Measurements from ENCODE around the gene HEXA. TPM values are rescaled to one million over a fixed set of nuclear protein-coding genes. Genes with fewer than 3 reads are reported as not detected.
"Not testable (repeated sequence)": the region's sequence is repeated elsewhere in the genome, so short reads cannot be mapped to it uniquely, and the experiment has no call there.

The HEXA gene
- total RNA-seq: 122 and 146 TPM in 2 replicates

DNA sequence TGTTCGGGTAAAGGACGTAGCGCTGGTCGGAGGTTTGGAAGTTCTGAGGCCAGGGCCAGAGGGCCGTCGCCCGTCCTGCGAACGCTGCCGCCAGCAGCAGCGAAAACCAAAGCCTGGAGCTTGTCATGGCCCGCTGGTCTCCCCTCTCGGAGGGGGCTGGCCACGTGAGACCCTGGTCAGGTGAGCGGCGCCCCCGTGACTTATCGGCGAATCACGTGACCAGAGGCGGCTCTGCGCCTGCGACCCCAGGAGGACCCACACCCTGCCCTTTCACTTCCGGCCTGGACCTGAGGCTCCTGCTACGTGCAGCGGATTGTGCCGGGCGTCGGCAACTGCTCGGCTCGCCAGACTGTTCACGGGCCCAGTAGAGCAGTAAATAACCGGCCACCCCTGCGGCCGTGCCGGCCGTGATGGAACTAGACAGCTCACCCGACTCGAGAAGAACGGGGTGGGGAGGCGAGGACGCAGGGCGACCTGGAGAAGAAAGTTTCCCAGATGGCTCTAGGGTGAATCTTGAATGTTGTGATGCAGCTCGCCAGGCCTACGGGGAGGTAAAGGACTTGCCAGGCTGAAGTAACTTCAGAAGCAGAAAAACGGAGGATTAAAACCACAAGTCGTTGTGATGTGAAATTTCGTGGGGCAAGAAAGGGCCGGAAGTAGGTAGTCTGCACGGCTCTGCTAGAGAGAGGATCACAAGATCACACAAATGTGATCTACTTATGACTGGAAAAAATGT is at the start of gene HEXA:
HEXA (minus strand) TSS at position 169 of the 736 bp plus-strand sequence; CDS start at position 127, 42 bp downstream.
- peaks cover 54% of the 10 kb centered on the region for H3K79me2 ChIP-seq (ENCODE audit: insufficient read depth, low read length)
- peaks cover 17% of the 10 kb centered on the region for H3K4me1 ChIP-seq (ENCODE audit: insufficient read depth, low read length)
- peak; percentile 95 for DNase-seq (ENCODE audit: insufficient read length, low spot score, missing footprints)

DNA sequence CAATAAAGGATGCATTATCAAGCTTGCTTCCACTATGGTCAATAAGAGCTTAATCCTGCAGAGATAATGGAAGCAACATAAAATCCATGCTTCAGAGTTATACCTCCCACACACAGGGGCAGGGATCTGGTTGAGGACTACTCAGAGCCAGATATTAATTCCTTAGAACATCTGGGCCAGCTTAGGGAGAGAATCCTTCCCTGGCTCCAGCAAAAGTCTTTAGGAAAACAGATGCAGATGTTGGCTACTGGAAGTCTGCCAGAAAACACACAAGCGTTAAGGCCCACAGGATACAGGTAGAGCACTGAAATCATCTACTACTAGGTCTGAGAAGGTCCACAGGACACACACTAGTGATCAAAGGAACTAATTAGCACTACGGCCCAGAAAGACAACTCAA is 47.4 kb upstream of the HEXA start:
- H3K27me3 ChIP-seq (ENCODE audit: insufficient read depth, low read length): peaks cover 3% of the 10 kb centered on the region

More for the DNA sequence above, at the start of gene HEXA:
- peak within 1 kb of the TSS; percentile 94 for H3K4me2 ChIP-seq (ENCODE audit: insufficient read depth, low read length)
- peaks cover 10% of the 10 kb centered on the region for H4K20me1 ChIP-seq (ENCODE audit: insufficient read depth, low read length)
- peak within 1 kb of the TSS; percentile 98 for H2AFZ ChIP-seq (ENCODE audit: low read length)
- H3K4me3 ChIP-seq (ENCODE audit: insufficient read depth, low read length): peak within 1 kb of the TSS; percentile 82
- no peaks in the 10 kb centered on the region for H3K36me3 ChIP-seq (ENCODE audit: insufficient read depth, low read length)
- TF ChIP-seq, protein P1, sequence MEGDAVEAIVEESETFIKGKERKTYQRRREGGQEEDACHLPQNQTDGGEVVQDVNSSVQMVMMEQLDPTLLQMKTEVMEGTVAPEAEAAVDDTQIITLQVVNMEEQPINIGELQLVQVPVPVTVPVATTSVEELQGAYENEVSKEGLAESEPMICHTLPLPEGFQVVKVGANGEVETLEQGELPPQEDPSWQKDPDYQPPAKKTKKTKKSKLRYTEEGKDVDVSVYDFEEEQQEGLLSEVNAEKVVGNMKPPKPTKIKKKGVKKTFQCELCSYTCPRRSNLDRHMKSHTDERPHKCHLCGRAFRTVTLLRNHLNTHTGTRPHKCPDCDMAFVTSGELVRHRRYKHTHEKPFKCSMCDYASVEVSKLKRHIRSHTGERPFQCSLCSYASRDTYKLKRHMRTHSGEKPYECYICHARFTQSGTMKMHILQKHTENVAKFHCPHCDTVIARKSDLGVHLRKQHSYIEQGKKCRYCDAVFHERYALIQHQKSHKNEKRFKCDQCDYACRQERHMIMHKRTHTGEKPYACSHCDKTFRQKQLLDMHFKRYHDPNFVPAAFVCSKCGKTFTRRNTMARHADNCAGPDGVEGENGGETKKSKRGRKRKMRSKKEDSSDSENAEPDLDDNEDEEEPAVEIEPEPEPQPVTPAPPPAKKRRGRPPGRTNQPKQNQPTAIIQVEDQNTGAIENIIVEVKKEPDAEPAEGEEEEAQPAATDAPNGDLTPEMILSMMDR (IDR thresholded peaks at IDR 0.05; ENCODE audit: extremely low read depth, low read depth, low read length): no peak
- H3K9me3 ChIP-seq (ENCODE audit: low read depth, low read length): no peaks in the 10 kb centered on the region
- peaks cover 2% of the 10 kb centered on the region for H3K27me3 ChIP-seq (ENCODE audit: insufficient read depth, low read length)
- H3K27ac ChIP-seq (ENCODE audit: low read depth, low read length): peak within 1 kb of the TSS; percentile 78

DNA sequence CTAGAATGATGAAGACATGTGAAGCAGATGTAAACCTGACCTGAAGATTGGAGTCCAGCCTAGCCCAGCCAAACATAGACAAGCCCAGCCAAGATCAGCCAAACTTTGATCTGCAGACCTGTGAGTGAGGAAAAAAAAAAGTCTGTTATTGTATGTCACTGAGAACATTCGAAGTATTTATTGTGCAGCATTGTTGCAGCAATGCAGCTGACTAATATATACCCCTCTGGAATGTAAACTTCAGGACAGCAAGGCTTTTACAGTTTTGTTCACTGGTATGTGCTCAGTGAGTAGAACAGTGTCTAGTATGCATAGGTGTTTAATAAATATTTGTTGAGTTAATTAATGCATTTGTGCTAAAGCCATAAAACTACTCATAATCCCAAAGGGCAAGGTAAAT is 45.7 kb upstream of the HEXA start:
- DNase-seq (ENCODE audit: insufficient read length, low spot score, missing footprints): no peak
- H3K4me1 ChIP-seq (ENCODE audit: insufficient read depth, low read length): no peaks in the 10 kb centered on the region
- TF ChIP-seq, protein P1 (IDR thresholded peaks at IDR 0.05; ENCODE audit: extremely low read depth, low read depth, low read length): no peak
- H3K9me3 ChIP-seq (ENCODE audit: low read depth, low read length): no peaks in the 10 kb centered on the region
- no peaks in the 10 kb centered on the region for H3K36me3 ChIP-seq (ENCODE audit: insufficient read depth, low read length)
- H4K20me1 ChIP-seq (ENCODE audit: insufficient read depth, low read length): no peaks in the 10 kb centered on the region
- no peak overlapping the region for H2AFZ ChIP-seq (ENCODE audit: low read length)
- H3K4me2 ChIP-seq (ENCODE audit: insufficient read depth, low read length): no peak overlapping the region
- H3K79me2 ChIP-seq (ENCODE audit: insufficient read depth, low read length): no peaks in the 10 kb centered on the region
- peaks cover 3% of the 10 kb centered on the region for H3K27me3 ChIP-seq (ENCODE audit: insufficient read depth, low read length)
- no peak overlapping the region for H3K4me3 ChIP-seq (ENCODE audit: insufficient read depth, low read length)
- H3K27ac ChIP-seq (ENCODE audit: low read depth, low read length): no peak overlapping the region

More for the DNA sequence above, 47.4 kb upstream of the HEXA start:
- H3K9me3 ChIP-seq (ENCODE audit: low read depth, low read length): no peaks in the 10 kb centered on the region
- H3K27ac ChIP-seq (ENCODE audit: low read depth, low read length): no peak overlapping the region
- no peaks in the 10 kb centered on the region for H3K79me2 ChIP-seq (ENCODE audit: insufficient read depth, low read length)
- TF ChIP-seq, protein P1 (IDR thresholded peaks at IDR 0.05; ENCODE audit: extremely low read depth, low read depth, low read length): no peak
- H3K4me1 ChIP-seq (ENCODE audit: insufficient read depth, low read length): no peaks in the 10 kb centered on the region
- no peak overlapping the region for H3K4me3 ChIP-seq (ENCODE audit: insufficient read depth, low read length)
- no peak for DNase-seq (ENCODE audit: insufficient read length, low spot score, missing footprints)
- H3K4me2 ChIP-seq (ENCODE audit: insufficient read depth, low read length): no peak overlapping the region
- H4K20me1 ChIP-seq (ENCODE audit: insufficient read depth, low read length): no peaks in the 10 kb centered on the region
- H3K36me3 ChIP-seq (ENCODE audit: insufficient read depth, low read length): no peaks in the 10 kb centered on the region
- H2AFZ ChIP-seq (ENCODE audit: low read length): no peak overlapping the region

DNA sequence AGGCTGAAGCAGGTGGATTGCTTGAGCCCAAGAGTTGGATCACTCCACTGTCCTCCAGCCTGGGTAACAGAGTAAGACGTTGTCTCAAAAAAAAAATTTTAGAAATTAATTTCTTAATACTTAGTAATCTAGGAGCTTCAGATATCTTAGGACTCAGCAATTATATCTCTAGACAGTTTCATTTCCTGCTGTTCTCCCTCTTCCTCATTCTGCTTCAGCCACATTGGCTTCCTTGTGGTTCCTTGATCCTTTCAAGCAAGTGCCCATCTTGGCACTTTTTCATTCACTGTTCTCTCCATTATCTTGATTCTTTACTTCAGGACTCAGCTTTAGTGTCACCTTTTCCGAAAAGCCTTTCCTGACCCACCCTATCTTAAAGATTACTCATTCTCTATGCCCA is 44.8 kb upstream of the HEXA start:
- DNase-seq (ENCODE audit: insufficient read length, low spot score, missing footprints): no peak
- H3K4me3 ChIP-seq (ENCODE audit: insufficient read depth, low read length): no peak overlapping the region
- no peaks in the 10 kb centered on the region for H3K36me3 ChIP-seq (ENCODE audit: insufficient read depth, low read length)
- H3K79me2 ChIP-seq (ENCODE audit: insufficient read depth, low read length): no peaks in the 10 kb centered on the region
- H3K4me2 ChIP-seq (ENCODE audit: insufficient read depth, low read length): no peak overlapping the region
- no peaks in the 10 kb centered on the region for H4K20me1 ChIP-seq (ENCODE audit: insufficient read depth, low read length)
- TF ChIP-seq, protein P1 (IDR thresholded peaks at IDR 0.05; ENCODE audit: extremely low read depth, low read depth, low read length): no peak
- no peaks in the 10 kb centered on the region for H3K9me3 ChIP-seq (ENCODE audit: low read depth, low read length)
- H3K27me3 ChIP-seq (ENCODE audit: insufficient read depth, low read length): peaks cover 3% of the 10 kb centered on the region
- H3K4me1 ChIP-seq (ENCODE audit: insufficient read depth, low read length): no peaks in the 10 kb centered on the region
- no peak overlapping the region for H3K27ac ChIP-seq (ENCODE audit: low read depth, low read length)
- no peak overlapping the region for H2AFZ ChIP-seq (ENCODE audit: low read length)

DNA sequence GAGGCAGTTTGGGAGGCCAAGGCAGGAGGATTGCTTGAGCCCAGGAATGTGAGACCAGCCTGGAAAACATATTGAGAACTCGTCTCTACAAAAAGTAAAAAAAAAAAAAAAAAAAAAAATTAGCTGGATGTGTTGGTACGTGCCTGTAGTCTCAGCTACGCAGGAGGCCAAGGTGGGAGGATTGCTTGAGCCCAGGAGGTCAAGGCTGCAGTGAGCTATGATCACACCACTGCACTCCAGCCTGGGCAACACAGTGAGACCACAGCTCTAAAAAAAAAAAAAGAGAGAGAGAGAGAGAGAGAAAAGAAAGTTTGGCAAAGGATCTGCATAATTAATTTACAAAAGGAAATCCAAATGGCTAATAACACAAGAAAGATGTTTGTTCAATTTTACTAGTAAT is 44.0 kb upstream of the HEXA start:
- not testable (repeated sequence) for H3K4me2 ChIP-seq (ENCODE audit: insufficient read depth, low read length); H3K4me3 ChIP-seq (ENCODE audit: insufficient read depth, low read length); H3K27ac ChIP-seq (ENCODE audit: low read depth, low read length); H4K20me1 ChIP-seq (ENCODE audit: insufficient read depth, low read length); DNase-seq (ENCODE audit: insufficient read length, low spot score, missing footprints); H2AFZ ChIP-seq (ENCODE audit: low read length); H3K79me2 ChIP-seq (ENCODE audit: insufficient read depth, low read length); H3K36me3 ChIP-seq (ENCODE audit: insufficient read depth, low read length); H3K27me3 ChIP-seq (ENCODE audit: insufficient read depth, low read length); H3K4me1 ChIP-seq (ENCODE audit: insufficient read depth, low read length); H3K9me3 ChIP-seq (ENCODE audit: low read depth, low read length)
